ENCODE data around the gene MYLK3. TPM values are rescaled to one million over a fixed set of nuclear protein-coding genes. Genes with fewer than 3 reads are reported as not detected.

MYLK3 gene
- total RNA-seq, 1 experiment from 2014 or later, result 0.80 TPM

- no peak for DNase-seq
- Mint-ChIP-seq H3K36me3 (ENCODE audit: insufficient read depth, unreplicated experiment) (peaks cover 61% of the 10 kb centered on the region), H3K27ac (ENCODE audit: unreplicated experiment) (no peak overlapping the region), H3K9me3 (ENCODE audit: low read depth, unreplicated experiment) (no peaks in the 10 kb centered on the region), H3K27me3 (ENCODE audit: unreplicated experiment) (no peaks in the 10 kb centered on the region), H3K4me3 (ENCODE audit: low read depth, unreplicated experiment) (no peak overlapping the region), H3K4me1 (ENCODE audit: low read depth, unreplicated experiment) (no peaks in the 10 kb centered on the region)
- intact Hi-C loops (cut with micrococcal nuclease; ENCODE audit: unreplicated experiment), result no loop called here
- no TSS peak for BruUV-seq (replicated peaks)
- TF ChIP-seq, protein P1, sequence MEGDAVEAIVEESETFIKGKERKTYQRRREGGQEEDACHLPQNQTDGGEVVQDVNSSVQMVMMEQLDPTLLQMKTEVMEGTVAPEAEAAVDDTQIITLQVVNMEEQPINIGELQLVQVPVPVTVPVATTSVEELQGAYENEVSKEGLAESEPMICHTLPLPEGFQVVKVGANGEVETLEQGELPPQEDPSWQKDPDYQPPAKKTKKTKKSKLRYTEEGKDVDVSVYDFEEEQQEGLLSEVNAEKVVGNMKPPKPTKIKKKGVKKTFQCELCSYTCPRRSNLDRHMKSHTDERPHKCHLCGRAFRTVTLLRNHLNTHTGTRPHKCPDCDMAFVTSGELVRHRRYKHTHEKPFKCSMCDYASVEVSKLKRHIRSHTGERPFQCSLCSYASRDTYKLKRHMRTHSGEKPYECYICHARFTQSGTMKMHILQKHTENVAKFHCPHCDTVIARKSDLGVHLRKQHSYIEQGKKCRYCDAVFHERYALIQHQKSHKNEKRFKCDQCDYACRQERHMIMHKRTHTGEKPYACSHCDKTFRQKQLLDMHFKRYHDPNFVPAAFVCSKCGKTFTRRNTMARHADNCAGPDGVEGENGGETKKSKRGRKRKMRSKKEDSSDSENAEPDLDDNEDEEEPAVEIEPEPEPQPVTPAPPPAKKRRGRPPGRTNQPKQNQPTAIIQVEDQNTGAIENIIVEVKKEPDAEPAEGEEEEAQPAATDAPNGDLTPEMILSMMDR (IDR thresholded peaks at IDR 0.05; ENCODE audit: unreplicated experiment), result no peak
- CTCF ChIA-PET, result no interaction called here
These were observed 89.2 kb downstream of the MYLK3 start for GRCh38 chr16:46658925-46659324.

Other genes starting within 250 kb of the MYLK3 start
- gene SHCBP1, start 127.0 kb downstream of the MYLK3 start, total RNA-seq (2022), result 43.2 and 54.8 TPM in 2 replicates
- 168 and 181 TPM in 2 replicates for gene VPS35, start 59.2 kb downstream of the MYLK3 start, total RNA-seq (2022)
- 64.9 and 68.3 TPM in 2 replicates for gene ORC6, start 58.7 kb downstream of the MYLK3 start, total RNA-seq (2022)
- 11.6 and 11.7 TPM in 2 replicates for gene C16orf87, start 82.8 kb upstream of the MYLK3 start, total RNA-seq (2022)
- gene GPT2, start 136.0 kb upstream of the MYLK3 start, total RNA-seq (2022), result 63.2 and 68.9 TPM in 2 replicates
- 76.8 and 80.1 TPM in 2 replicates for gene DNAJA2, start 225.3 kb upstream of the MYLK3 start, total RNA-seq (2022)